Measurements from ENCODE around the gene CD99.

- TF ChIP-seq, protein P1, sequence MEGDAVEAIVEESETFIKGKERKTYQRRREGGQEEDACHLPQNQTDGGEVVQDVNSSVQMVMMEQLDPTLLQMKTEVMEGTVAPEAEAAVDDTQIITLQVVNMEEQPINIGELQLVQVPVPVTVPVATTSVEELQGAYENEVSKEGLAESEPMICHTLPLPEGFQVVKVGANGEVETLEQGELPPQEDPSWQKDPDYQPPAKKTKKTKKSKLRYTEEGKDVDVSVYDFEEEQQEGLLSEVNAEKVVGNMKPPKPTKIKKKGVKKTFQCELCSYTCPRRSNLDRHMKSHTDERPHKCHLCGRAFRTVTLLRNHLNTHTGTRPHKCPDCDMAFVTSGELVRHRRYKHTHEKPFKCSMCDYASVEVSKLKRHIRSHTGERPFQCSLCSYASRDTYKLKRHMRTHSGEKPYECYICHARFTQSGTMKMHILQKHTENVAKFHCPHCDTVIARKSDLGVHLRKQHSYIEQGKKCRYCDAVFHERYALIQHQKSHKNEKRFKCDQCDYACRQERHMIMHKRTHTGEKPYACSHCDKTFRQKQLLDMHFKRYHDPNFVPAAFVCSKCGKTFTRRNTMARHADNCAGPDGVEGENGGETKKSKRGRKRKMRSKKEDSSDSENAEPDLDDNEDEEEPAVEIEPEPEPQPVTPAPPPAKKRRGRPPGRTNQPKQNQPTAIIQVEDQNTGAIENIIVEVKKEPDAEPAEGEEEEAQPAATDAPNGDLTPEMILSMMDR (IDR thresholded peaks at IDR 0.05 in 4 of 5, conservative IDR thresholded peaks at IDR 0.05 in 1 of 5) = no peak
- no peak for TF ChIP-seq POLR2A (IDR thresholded peaks at IDR 0.05)
Observed at GRCh38 chrX:2740672-2741071, 49.6 kb downstream of the CD99 start.

Data from gastrocnemius medialis (tissue), 4 donors.